Ovary (tissue), 3 donors: Measurements from ENCODE around the gene PTPRG.

Experiments
- CTCF ChIP-seq, 3 donors: fragments of 450-650 bp in 2 of 3; fragments of 200-600 bp in 1 of 3; IDR thresholded peaks; one replicate each; pipeline versions ENCODE4 v1.5.1 to v1.8.0; 2016 to 2022; ENCODE audit warnings: antibody characterized with exemption in 3 of 3, mild to moderate bottlenecking in 1 of 3
- POLR2A ChIP-seq: fragments of 450-650 bp; IDR thresholded peaks from one replicate; pipeline ENCODE4 v1.6.1; 2017; ENCODE audit warnings: antibody characterized with exemption, mild to moderate bottlenecking, moderate library complexity
- donor health status: DM: no; HTN: no; CAD: no.

DNA sequence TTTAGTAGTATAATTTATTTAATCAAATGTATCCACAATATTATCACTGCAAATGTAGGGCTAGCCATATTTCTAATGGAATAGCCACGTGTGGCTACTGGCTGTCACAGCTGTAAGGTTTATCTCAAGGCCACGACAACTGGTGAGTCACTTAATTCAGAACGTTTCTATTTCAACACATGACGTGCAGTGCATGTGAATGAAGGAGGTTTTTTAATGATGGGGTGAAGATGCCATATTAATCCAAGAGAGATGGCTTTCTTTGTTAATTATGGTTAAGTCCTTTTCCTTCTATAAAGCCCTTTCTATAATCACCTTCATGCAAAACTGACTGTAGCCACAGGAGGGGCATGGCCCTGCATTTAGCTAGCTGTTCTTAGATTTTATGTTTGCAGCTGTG, 600.0 kb downstream of the PTPRG start:
- peak in 1 of 3 donors; percentile 8 for TF ChIP-seq CTCF (IDR thresholded peaks at IDR 0.05)
- no peak for TF ChIP-seq POLR2A
